IMR-90 (cell line): ENCODE results near the gene TECTB.

Experiments used
- CTCF ChIP-seq: conservative IDR thresholded peaks from 2 replicates; pipeline ENCODE4 v1.5.1; 2012; ENCODE audit warnings: mild to moderate bottlenecking, low read depth, low read length, improper control_type of control experiment
- ELK1 ChIP-seq: fragments of 150-350 bp; IDR thresholded peaks from 2 replicates; pipeline ENCODE4 v1.6.1; 2016; ENCODE audit warnings: low read depth, mild to moderate bottlenecking, low read length, moderate library complexity, borderline replicate concordance
- MXI1 ChIP-seq: IDR thresholded peaks from 2 replicates; pipeline ENCODE4 v1.6.1; 2012; ENCODE audit warnings: low read depth, mild to moderate bottlenecking, low read length, moderate library complexity, borderline replicate concordance
- NFE2L2 ChIP-seq: fragments of 150-350 bp; IDR thresholded peaks from 2 replicates; pipeline ENCODE4 v1.6.1; 2016; ENCODE audit warnings: low read depth, mild to moderate bottlenecking, low read length
- POLR2A ChIP-seq: IDR thresholded peaks from 2 replicates; pipeline ENCODE4 v1.6.1; 2012; ENCODE audit warnings: mild to moderate bottlenecking, low read depth, low read length

GRCh38 chr10:112271982-112272381 lies 11.2 kb upstream of the TECTB start:
- TF ChIP-seq POLR2A, result no peak
- no peak for TF ChIP-seq CTCF
- TF ChIP-seq ELK1, result no peak
- no peak for TF ChIP-seq MXI1
- TF ChIP-seq NFE2L2, result no peak
